Smooth muscle cell (in vitro differentiated cells): Measurements from ENCODE around the gene EME1. TPM values are rescaled to one million over a fixed set of nuclear protein-coding genes. Genes with fewer than 3 reads are reported as not detected.
"Not testable (repeated sequence)": the region's sequence is repeated elsewhere in the genome, so short reads cannot be mapped to it uniquely, and the experiment has no call there.

Source experiments
- DNase-seq: peaks from one replicate; lab custom pipeline; 2025; ENCODE audit not compliant: unreplicated experiment; lab: John Stamatoyannopoulos, UW
- H2AFZ ChIP-seq: fragments of 200-600 bp; sonication (generic); 2 replicates; pipeline ENCODE4 v1.6.0; 2016; ENCODE audit warnings: antibody characterized with exemption, low read depth, mild to moderate bottlenecking
- H3F3A ChIP-seq: fragments of 200-600 bp; sonication (generic); 2 replicates; pipeline ENCODE4 v1.6.0; 2017; ENCODE audit warnings: antibody characterized with exemption, low read depth
- H3K27ac ChIP-seq: fragments of 200-600 bp; sonication (generic); 2 replicates; pipeline ENCODE4 v1.5.1; 2016; ENCODE audit warnings: low read depth, mild to moderate bottlenecking
- H3K27me3 ChIP-seq: fragments of 200-600 bp; sonication (generic); 2 replicates; pipeline ENCODE4 v1.6.1; 2016; ENCODE audit warnings: low read depth, mild to moderate bottlenecking
- H3K36me3 ChIP-seq: fragments of 200-600 bp; sonication (generic); 2 replicates; pipeline ENCODE4 v1.5.1; 2016; ENCODE audit warnings: low read depth
- H3K4me1 ChIP-seq: fragments of 200-600 bp; sonication (generic); 2 replicates; pipeline ENCODE4 v1.5.1; 2016; ENCODE audit warnings: low read depth
- H3K4me2 ChIP-seq: fragments of 200-600 bp; sonication (generic); 2 replicates; pipeline ENCODE4 v1.6.0; 2016; ENCODE audit warnings: mild to moderate bottlenecking
- H3K4me3 ChIP-seq: fragments of 200-600 bp; sonication (generic); 2 replicates; pipeline ENCODE4 v1.5.1; 2016; ENCODE audit warnings: mild to moderate bottlenecking
- H3K79me2 ChIP-seq: fragments of 200-600 bp; sonication (generic); 2 replicates; pipeline ENCODE4 v1.6.0; 2016; ENCODE audit warnings: low read depth, mild to moderate bottlenecking
- H3K9ac ChIP-seq: fragments of 200-600 bp; sonication (generic); 2 replicates; pipeline ENCODE4 v1.6.0; 2016; ENCODE audit warnings: low read depth
- H3K9me3 ChIP-seq: fragments of 200-600 bp; sonication (generic); replicated peaks from 2 replicates; pipeline ENCODE4 v1.5.1; 2016; ENCODE audit warnings: low read depth
- H4K20me1 ChIP-seq: fragments of 200-600 bp; sonication (generic); 2 replicates; pipeline ENCODE4 v1.6.0; 2016; ENCODE audit warnings: low read depth
- CTCF ChIP-seq: fragments of 200-600 bp; sonication (generic); IDR thresholded peaks from 2 replicates; pipeline ENCODE4 v1.5.1; 2017; ENCODE audit warnings: borderline replicate concordance, mild to moderate bottlenecking, antibody characterized with exemption; ENCODE audit not compliant: insufficient read depth, poor library complexity, severe bottlenecking
- WGBS: methylation state at CpG from one replicate; pipeline ENCODE4 v1.1.7; 2016; ENCODE audit warnings: low lambda C conversion rate; 5-methylcytosine and 5-hydroxymethylcytosine counted together
- polyA plus RNA-seq: library from polyadenylated mRNA; unstranded; fragments of >200 nt; fragmentation: Nextera tagmentation; extraction: Ambion mirVana; gene quantifications from 2 replicates; pipeline ENCODE4 v1.2.1, GENCODE V29; 2016
- total RNA-seq: library from RNA; depleted of rRNA; stranded (reverse); fragments of >200 nt; gene quantifications from 2 replicates; pipeline ENCODE4 v1.2.3, GENCODE V29; 2014

The EME1 gene
- total and polyA plus RNA-seq, 2 experiments from 2014 or later = 8.2 to 9.6 TPM

GRCh38 chr17:50331085-50331791 lies 41.8 kb upstream of the EME1 start:
- 98% methylated on average over 4 of the region's 4 CpGs for WGBS
- Histone ChIP-seq H3F3A (no peaks in the 10 kb centered on the region), H3K4me3 (no peak overlapping the region), H4K20me1 (no peaks in the 10 kb centered on the region), H3K36me3 (no peaks in the 10 kb centered on the region), H3K27ac (no peak overlapping the region), H3K79me2 (no peaks in the 10 kb centered on the region), H3K9ac (no peak overlapping the region), H3K4me1 (no peaks in the 10 kb centered on the region), H2AFZ (no peak overlapping the region), H3K9me3 (no peaks in the 10 kb centered on the region), H3K27me3 (no peaks in the 10 kb centered on the region), H3K4me2 (no peak overlapping the region)
- DNase-seq = no peak
- TF ChIP-seq CTCF = no peak

GRCh38 chr17:50332196-50332595 lies 40.8 kb upstream of the EME1 start:
- Histone ChIP-seq H3K4me1 (no peaks in the 10 kb centered on the region), H3K79me2 (no peaks in the 10 kb centered on the region), H3K27me3 (no peaks in the 10 kb centered on the region), H3K9me3 (no peaks in the 10 kb centered on the region), H3K9ac (no peak overlapping the region), H3K27ac (no peak overlapping the region), H4K20me1 (no peaks in the 10 kb centered on the region), H2AFZ (no peak overlapping the region), H3K36me3 (no peaks in the 10 kb centered on the region), H3F3A (no peaks in the 10 kb centered on the region), H3K4me2 (no peak overlapping the region), H3K4me3 (no peak overlapping the region)
- TF ChIP-seq CTCF = no peak
- WGBS = 85% methylated on average over 6 of the region's 6 CpGs
- no peak for DNase-seq

GRCh38 chr17:50333291-50334057 lies 39.6 kb upstream of the EME1 start:
- H4K20me1 ChIP-seq, H3K27me3 ChIP-seq, H3K36me3 ChIP-seq, DNase-seq, H3K79me2 ChIP-seq, H3K9me3 ChIP-seq, H3K27ac ChIP-seq, H3K9ac ChIP-seq, H3K4me2 ChIP-seq, H3K4me1 ChIP-seq, H3K4me3 ChIP-seq, H3F3A ChIP-seq: not testable (repeated sequence)
- WGBS = 68% methylated on average over 14 of the region's 14 CpGs
- peak overlapping the region; percentile 9 for H2AFZ ChIP-seq

- Histone ChIP-seq H3K9ac (no peak overlapping the region), H3K27me3 (no peaks in the 10 kb centered on the region), H2AFZ (no peak overlapping the region), H3K4me1 (no peaks in the 10 kb centered on the region), H3K27ac (no peak overlapping the region), H3F3A (no peaks in the 10 kb centered on the region), H3K4me2 (no peak overlapping the region), H3K36me3 (no peaks in the 10 kb centered on the region), H4K20me1 (no peaks in the 10 kb centered on the region), H3K9me3 (no peaks in the 10 kb centered on the region), H3K4me3 (no peak overlapping the region), H3K79me2 (no peaks in the 10 kb centered on the region)
- 86% methylated on average over 2 of the region's 2 CpGs for WGBS
- no peak for TF ChIP-seq CTCF
- DNase-seq = no peak
Measured at GRCh38 chr17:50337956-50338355, 35.1 kb upstream of the EME1 start.
